HG03060 (cell line): Measurements from ENCODE around the gene POLQ.
"Not testable (repeated sequence)": the region's sequence is repeated elsewhere in the genome, so short reads cannot be mapped to it uniquely, and the experiment has no call there.

Source experiments
- ATAC-seq: cut with Tn5 transposase; IDR thresholded peaks from one replicate; pipeline ENCODE4 v1.9.1; 2021; ENCODE audit warnings: low read depth, moderate number of reproducible peaks; ENCODE audit not compliant: unreplicated experiment

POLQ gene

GRCh38 chr3:121545574-121546455 lies at the start of gene POLQ:
POLQ (minus strand) TSS chr3:121545988; CDS start chr3:121545877, 111 bp downstream.
- peak; percentile 56 for ATAC-seq

DNA sequence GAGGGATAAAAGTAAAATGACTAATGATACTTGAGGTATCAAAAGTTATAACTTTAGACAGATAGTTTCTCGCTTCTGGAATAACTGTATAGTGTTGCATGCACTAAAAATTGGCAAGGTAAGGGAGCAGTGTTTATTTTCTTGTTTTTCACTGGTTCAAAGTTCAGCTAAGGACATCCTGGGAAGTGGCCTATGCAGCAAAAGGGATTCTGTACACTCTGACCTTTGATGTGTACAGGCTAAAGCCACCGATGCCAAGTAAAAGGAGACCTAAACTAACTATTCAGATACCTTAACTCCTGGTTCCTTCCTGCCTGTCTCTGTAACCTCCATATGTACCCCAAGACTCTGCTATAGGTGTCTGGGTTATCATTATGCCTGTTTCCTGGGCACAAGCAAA lies 49.1 kb upstream of the POLQ start:
- no peak for ATAC-seq

GRCh38 chr3:121593806-121594205 lies 48.0 kb upstream of the POLQ start:
- not testable (repeated sequence) for ATAC-seq

DNA sequence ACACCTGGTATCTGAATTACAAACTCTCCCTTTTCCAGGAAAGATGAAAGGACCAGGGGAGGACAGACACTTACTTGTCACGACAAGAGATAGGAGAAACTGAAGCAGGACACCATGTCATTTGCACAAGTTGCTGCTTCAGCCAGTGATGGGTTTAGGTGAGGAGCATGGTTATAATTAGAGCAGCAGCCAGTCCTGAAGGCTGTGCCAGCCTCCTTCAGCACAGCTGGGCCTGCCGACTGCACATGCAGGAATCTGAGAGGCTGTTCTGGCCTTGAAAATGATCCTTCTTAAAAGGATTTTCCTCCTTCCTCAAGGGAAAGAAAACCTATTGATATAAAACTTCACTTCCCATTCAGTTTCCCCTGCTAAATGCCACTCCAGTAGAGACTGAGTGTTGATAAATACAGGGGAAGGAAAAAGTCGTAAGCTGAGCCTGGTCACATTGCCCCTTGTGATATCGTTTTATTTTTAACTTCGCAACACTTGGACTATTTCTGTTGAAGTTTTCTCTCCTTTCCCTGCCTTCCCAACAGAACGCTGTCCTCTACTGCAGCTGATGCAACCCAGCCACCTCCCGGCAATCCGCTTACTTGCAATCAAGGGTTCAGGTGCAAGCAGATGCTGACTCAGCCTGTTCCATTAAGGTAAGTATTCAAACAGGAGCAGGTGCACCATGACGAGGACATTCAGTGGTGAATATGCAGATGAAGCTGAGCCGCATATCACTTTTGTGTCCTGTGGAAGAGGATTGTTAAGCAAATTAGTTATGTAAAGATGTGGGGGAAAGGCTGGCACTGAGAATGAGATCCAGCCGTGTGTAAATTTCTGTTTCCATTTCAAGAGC lies 47.3 kb upstream of the POLQ start, which contains the start of gene FBXO40:
FBXO40 (plus strand) TSS at position 524 of the 847 bp plus-strand sequence. CDS start 27,197 bp downstream, outside the sequence.
- no peak for ATAC-seq

- no peak for ATAC-seq
Observed at GRCh38 chr3:121584418-121584817, 38.6 kb upstream of the POLQ start.

DNA sequence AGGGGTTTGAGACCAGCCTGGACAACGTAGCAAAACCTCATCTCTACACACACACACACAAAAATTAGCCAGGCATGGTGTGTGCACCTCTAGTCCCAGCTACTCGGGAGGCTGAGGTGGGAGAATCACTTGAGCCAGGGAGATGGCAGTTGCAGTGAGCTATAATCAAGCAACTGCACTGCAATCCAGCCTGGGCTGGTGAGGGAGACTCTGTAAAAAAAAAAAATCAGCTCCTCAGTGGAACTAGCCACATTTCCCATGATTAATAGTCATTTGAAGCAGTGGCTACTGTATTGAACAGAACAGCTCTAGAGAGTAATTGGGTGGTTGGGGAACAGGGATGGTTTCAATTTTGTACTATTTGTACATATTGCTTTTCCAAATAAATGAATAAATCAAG lies 35.9 kb upstream of the POLQ start:
- ATAC-seq: no peak

GRCh38 chr3:121574449-121574848 lies 28.7 kb upstream of the POLQ start:
- no peak for ATAC-seq

DNA sequence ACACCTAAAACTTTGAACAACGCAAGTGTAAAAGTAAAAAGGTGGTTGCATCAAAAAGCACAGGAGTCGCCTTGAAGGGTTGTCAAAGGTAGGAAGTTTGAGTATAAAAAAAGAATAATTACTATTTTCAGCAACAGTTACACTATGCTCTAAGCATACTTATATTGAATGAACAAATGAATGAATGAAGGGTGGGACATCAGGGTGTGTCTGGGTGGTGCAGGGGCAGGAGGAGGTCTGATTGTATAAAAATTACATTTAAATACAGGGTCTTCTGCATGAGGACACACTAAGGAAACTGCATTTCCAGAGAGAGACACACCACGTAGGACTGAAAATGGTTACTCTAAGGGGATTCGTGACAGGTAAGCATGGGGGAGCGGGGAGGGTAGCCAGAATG lies 21.9 kb upstream of the POLQ start, which contains the start of gene ARGFX:
ARGFX (plus strand) TSS at position 301 of the 400 bp plus-strand sequence. CDS start 2,765 bp downstream, outside the sequence.
- no peak for ATAC-seq

- no peak for ATAC-seq
Observed at GRCh38 chr3:121566773-121567172, 21.0 kb upstream of the POLQ start.

DNA sequence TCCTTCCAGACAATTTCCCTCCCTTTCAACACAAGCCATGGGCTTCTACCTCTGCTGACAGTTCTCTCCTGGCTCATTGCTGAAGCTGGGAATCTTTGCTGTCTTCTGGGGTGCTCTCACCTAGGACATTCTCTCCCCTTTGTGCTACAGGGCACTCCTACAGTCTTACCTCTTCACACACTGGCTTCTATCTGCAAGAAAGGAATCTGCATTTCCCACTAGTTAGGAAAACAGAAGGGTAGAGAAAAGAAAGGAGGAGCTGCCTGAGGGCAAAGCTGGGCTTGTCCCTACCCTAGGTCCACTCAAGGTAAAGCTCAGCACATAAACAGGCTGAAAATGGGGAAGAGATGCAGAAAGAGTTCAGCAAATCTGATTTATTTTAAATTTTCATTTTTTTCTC lies 16.4 kb upstream of the POLQ start:
- no peak for ATAC-seq

- ATAC-seq: no peak
Observed at GRCh38 chr3:121557426-121557934, 11.7 kb upstream of the POLQ start.

DNA sequence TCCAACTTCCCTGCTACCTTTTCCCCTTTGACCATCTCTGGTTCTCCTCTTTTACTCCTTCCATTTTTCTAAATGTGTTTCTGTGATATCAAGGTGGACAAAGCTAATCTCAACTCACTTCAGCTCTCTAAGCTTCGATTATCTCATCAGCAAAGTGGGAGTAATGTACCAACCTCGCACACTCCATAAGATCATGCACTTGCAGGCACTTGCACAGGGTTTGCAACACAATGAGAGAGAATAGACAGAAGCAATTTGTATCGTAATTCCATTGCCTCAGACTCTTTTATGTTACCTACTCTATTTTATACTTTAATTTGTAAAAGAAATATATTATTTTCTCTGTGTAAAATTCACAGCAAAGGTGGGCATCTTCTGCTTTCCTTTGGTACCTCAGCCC lies 7.0 kb upstream of the POLQ start:
- ATAC-seq: no peak

DNA sequence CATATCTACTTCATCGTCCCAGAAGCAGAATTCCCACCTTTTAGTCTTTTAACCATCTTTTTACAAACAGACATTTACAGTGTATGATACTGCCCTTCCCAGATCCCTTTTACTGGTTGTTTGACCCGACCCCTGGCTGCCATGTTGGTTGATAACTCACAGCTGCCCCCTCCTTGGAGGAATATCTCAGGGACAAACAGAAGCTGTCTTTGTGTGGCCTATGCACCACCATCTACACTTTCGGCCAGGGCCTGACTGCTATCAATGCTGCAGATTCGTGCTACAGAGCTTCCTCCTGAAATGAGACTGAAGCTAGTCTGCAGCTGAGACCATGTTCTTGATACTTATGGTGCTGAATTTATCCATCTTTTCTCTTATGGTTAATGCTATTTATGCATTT lies 6.6 kb upstream of the POLQ start:
- no peak for ATAC-seq

GRCh38 chr3:121545049-121545573 lies 677 bp downstream of the POLQ start:
- no peak for ATAC-seq

DNA sequence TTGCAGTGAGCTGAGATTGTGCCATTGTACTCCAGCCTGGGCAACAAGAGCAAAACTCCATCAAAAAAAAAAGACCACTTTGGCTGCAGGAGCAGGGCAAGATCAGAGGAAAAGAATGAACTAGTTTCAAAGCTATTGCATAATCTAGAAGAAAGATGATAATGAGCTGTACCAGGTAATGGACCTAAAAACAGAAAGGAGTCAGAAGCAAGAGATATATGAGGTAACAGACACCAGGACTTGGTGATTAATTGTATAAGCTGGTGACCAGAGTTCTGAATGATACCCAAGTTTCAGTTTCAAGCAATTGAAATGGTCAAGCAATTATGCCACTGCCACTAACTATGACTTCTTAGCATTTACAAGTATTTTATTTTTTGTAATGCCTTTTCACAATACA lies 2.9 kb downstream of the POLQ start:
- ATAC-seq: no peak

GRCh38 chr3:121531269-121531668 lies 14.5 kb downstream of the POLQ start:
- ATAC-seq: no peak

DNA sequence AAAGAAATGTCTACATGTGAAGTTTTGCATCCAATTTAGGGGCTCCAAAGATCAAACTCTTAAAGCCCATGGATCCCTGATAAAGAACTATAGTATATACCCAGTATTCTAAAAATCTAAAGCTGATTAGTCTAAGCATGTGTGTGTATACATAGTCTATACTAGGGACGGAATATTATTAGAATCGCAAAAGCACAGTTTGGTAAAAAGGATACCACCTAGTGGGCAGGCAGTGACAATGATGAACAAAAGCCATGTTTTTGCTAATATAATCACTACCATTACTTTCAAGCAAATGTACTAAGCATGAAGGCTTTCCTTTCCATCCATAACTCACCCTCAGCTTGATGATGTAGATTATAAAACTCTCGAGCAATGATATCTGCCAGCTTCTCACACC lies 16.5 kb downstream of the POLQ start:
- no peak for ATAC-seq

DNA sequence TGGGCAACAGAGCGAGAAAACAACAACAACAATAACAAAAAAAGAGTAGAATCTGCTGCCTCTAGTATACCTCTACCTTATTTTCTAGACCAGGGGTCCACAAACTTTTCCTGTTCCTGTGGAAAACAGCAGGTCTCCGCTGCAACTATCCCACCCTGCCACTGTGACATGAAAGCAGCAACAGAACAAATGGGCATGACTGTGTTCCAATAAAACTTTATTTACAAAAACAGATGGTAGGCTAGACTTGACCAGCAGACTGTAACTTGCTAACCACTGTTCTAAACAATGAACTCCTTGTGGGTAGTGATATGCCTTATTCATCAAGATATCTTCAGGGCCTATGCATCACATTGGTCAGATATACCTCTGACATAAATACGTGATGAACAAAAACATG lies 25.3 kb downstream of the POLQ start:
- ATAC-seq: no peak

GRCh38 chr3:121517953-121518655 lies 27.7 kb downstream of the POLQ start:
- ATAC-seq: no peak

DNA sequence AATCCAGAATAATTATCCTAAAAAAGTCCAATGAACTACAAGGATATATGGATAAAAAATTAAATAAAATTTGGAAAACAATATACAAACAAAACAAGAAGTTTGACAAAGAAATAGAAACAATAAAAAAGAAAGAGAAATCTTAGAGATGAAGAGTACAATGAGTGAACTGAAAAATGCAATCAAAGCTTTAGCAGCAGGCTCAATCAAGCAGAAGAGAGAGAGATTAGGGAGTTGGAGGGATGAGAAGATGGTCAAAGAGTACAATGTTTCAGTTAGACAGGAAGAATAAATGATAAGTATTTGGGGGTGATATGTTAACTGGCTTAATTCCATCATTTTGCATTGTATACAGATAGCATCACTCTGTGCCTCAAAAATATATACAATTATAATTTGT lies 29.9 kb downstream of the POLQ start:
- no peak for ATAC-seq
